Fibroblast of mammary gland (primary cell): ENCODE results near the gene CENPP.
A peak's percentile ranks its signal among the peaks of the same experiment; 100 is the strongest.

Experiments
- DNase-seq: peaks from one replicate; pipeline ENCODE4 v3.0.0-alpha.2; 2010; ENCODE audit warnings: low read depth
- H3K4me3 ChIP-seq: 2 replicates; pipeline ENCODE4 v1.5.1; 2011; ENCODE audit warnings: low read depth, mild to moderate bottlenecking, low read length, moderate library complexity; ENCODE audit not compliant: control insufficient read depth
- TF ChIP-seq, protein P1 (sequence below): conservative IDR thresholded peaks from 2 replicates; pipeline ENCODE4 v1.5.1; 2011; ENCODE audit warnings: low read depth, low read length, inconsistent platforms; ENCODE audit not compliant: control insufficient read depth, insufficient read depth

Gene CENPP

DNA sequence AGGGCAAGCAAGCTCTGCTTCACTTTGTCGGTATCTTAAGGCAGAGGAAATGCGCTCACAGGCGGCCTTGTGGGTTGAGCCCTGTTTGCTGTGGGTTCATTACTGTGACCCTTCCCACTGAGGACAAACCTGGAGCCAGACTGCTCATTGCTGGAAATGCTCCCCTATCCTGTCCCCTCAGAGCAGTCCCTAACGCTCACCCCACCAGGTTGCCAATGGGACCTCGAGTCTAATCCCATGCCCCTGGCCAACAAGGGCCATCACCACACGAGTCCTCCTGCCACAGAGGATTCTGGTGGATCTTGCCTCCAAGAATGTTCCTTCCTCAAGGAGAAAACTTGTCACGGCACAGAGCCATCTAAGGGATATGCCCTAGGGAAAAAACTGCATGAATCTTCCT lies 329.6 kb downstream of the CENPP start:
- H3K4me3 ChIP-seq, result no peak overlapping the region
- TF ChIP-seq, protein P1, sequence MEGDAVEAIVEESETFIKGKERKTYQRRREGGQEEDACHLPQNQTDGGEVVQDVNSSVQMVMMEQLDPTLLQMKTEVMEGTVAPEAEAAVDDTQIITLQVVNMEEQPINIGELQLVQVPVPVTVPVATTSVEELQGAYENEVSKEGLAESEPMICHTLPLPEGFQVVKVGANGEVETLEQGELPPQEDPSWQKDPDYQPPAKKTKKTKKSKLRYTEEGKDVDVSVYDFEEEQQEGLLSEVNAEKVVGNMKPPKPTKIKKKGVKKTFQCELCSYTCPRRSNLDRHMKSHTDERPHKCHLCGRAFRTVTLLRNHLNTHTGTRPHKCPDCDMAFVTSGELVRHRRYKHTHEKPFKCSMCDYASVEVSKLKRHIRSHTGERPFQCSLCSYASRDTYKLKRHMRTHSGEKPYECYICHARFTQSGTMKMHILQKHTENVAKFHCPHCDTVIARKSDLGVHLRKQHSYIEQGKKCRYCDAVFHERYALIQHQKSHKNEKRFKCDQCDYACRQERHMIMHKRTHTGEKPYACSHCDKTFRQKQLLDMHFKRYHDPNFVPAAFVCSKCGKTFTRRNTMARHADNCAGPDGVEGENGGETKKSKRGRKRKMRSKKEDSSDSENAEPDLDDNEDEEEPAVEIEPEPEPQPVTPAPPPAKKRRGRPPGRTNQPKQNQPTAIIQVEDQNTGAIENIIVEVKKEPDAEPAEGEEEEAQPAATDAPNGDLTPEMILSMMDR, result no peak
- DNase-seq, result no peak

DNA sequence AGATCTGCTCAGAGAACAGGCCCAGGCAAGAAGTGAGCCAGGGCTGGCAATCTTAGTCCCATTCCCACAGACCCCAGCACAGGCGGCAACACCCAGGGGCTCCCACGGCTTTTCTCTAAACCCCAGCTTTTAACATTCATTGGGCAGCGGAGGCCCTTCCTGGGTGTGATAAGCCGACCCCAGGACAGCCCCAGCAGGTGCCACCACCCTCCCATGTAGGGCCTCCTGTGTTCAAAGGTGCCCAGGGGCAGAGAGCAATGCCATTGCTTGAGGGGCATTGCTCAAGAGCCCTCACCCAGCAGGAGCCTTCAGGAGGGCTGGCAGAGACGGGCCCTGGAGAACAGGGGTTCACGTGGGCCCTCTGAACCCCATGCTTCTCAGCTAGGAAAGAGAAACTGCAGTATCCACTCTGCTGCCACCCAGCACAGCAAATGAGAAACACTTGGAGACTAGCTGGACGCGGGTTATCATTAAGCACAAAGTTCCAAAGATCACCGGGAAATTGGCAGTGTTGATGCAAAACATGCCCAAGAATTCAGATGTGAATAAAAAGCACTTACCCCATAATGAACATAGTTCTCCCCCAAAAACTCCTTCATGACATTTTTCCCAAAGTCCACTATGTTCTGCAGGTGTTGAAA lies 330.3 kb downstream of the CENPP start:
- H3K4me3 ChIP-seq, result no peak overlapping the region
- DNase-seq, result no peak
- TF ChIP-seq, protein P1, result no peak

DNA sequence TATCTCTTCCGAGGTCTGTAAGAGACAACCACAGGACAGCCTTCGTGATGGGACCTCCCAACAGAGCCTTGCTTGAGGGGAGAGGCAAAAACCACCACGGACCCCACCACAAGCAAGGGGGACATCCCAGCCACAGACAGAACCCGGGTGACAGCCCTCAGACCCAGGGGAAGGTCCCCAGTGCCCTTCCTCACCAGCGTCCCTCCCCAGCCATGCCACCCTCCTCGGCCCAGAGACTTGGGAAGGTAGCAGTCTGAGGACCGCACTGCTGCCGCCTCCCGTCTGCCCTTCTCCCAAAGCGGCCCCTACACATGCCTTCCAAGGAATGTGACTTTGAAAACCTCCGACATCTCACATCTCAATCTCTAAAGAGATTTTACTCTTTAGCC lies 330.8 kb downstream of the CENPP start:
- DNase-seq, result no peak
- TF ChIP-seq, protein P1, result no peak
- H3K4me3 ChIP-seq, result no peak overlapping the region

DNA sequence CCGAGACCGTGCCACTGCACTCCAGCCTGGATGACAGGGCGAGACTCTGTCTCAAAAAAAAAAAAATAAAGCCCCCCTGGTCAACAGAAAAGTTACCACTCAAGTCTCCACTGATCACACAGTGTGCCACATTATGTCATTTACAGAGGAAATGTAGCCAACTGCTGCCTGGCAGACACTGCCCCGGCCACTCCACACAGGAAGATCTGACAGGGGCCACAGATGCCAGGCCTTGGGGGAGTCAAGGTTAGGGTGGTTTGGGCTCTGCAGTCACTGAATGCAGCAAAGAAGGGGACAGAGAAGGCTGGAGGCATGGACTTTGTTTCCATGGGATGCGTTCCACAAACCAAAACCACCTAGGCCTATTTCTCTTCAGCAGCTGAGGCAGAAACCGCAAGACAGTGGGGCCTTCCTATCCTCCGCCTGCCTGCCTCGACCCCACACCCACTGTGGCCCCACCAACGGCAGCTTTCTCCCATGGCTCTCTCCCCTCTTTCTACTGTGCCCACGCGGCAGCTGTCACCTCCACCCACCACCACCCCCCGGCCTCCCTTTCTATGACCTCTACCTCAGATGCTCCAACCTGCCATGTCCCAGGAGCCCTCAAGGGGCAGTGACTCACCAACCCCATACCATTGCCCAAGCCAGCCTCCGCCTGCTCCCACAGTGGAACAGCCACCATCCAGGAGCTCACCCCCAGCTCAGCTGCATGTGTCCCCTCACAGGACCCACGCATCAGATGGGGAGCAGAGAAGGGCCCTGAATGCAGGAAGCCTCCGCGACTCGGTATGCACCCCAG lies 331.7 kb downstream of the CENPP start:
- peak; percentile 68 for DNase-seq
- H3K4me3 ChIP-seq, result no peak overlapping the region
- TF ChIP-seq, protein P1, result no peak

DNA sequence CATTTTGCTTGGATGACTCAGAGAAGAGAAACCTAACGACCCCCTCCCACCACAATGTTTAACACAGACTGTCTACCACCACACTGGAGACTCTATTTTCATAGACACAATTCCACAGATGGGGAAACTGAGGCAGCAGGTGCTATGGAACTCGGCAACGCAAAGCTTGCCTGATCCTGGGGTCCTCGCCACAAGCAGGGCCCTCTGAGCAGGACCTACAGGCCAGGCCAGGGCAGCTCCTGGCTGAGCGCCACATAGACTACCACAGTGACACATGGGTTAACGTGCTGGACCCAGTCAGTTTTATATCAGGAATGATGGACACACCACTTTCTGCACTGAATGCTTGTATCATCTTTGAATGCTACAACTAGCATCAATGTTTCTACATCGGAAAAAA lies 332.4 kb downstream of the CENPP start:
- TF ChIP-seq, protein P1, result no peak
- no peak overlapping the region for H3K4me3 ChIP-seq
- no peak for DNase-seq

DNA sequence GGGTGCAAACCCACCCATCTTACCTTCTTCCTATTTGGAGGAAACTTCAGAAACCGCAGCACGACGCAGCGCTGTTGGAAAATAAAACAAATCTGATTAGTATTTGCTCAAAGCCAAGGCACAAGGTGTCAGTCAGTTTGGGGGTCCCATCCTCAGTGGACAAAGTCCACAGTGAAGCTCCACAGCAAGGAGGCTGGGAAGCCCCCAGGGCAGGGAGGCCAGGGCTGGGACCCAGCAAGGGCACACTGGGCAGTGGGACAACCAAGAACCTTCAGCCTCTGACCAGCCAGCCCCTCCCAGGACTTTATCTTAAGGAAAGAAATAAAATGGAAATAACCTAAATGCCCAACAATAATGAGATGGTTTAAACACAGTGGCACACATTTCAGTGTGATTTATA lies 332.9 kb downstream of the CENPP start:
- DNase-seq, result no peak
- no peak overlapping the region for H3K4me3 ChIP-seq
- TF ChIP-seq, protein P1, result no peak

DNA sequence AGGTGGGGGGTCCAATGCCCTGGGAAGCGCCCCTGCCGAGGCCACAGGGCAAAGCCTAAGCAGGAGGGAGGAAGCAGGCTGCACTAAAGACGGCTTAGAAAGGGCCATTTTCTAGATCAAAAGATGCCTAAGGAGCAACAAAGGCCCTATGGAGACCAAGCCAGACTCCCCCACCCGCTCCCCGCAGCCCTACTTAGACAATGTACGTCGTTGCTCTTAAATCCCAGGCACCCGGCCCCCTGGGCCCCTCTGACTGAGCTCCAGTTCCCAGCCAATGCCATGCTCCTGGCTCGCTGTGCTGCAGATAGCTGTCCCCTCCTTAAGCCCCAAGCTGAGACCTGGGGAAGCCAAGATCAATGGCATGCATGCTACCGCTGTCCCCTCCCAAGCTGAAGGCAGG lies 333.8 kb downstream of the CENPP start:
- TF ChIP-seq, protein P1, result no peak
- DNase-seq, result no peak
- H3K4me3 ChIP-seq, result no peak overlapping the region
